Measurements from ENCODE around the gene ADGRV1. TPM values are rescaled to one million over a fixed set of nuclear protein-coding genes. Genes with fewer than 3 reads are reported as not detected.
"Not testable (repeated sequence)": the region's sequence is repeated elsewhere in the genome, so short reads cannot be mapped to it uniquely, and the experiment has no call there.

The ADGRV1 gene
- polyA plus RNA-seq, 3 donors: 8.4 to 12.8 (median 12.4) TPM

DNA sequence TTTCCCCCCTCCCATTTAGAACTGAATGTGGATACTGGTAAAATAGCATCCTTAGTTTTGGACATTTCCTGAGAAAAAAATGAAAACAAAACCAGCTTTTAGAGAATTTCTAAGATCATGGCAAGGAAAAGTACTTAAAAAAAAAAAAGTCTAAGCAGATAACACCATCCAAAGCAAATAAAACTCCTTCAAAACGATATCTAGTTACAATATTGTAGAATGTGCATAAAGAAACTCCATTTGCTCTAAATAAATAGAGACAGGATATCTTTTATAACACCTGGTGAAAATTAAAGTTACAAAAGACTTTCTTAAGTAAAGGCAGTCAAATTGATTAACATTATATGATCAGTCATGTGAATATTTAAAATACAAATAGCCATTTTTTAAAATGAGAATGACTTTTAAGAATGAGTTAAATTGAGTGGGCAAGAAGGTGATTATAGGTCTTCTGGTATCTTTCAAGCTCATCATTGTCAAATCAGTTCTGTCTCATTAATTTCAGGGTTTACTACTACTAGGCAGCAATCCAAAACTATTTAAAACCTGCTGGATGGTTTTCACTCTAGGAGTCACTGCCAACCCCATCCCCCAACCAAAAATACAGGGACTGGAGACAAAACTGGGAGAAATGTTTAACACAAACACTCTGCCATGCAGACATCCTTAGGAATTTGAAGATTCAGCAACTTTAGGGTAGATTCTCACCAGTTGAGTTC is 382.6 kb downstream of the ADGRV1 start:
- peak in 3 of 11 donors; percentile 45 to 55 (median 49) for DNase-seq (ENCODE audit: extremely low read depth in 1 of 11, low read depth in 9 of 11, low spot score in 4 of 11)

DNA sequence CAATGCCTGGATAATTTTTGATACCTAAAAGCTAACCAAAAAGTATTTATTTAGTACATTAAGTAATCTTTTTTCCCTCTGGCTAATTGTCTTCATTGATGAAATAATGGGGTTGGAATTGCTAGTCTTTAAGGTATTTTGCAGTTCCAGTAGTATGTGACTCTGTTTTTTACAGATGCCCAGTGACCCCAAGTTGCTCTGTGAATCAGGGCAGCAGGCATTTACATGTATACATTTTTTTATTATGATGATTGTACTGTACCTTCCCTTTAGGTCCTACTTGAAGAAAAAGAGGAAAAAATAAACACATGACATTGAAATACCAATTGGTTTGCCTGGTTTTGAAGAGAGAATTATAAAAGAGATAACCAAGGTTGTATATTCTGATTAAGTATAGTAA is 385.5 kb downstream of the ADGRV1 start:
- DNase-seq (ENCODE audit: extremely low read depth in 1 of 11, low read depth in 9 of 11, low spot score in 4 of 11): no peak

DNA sequence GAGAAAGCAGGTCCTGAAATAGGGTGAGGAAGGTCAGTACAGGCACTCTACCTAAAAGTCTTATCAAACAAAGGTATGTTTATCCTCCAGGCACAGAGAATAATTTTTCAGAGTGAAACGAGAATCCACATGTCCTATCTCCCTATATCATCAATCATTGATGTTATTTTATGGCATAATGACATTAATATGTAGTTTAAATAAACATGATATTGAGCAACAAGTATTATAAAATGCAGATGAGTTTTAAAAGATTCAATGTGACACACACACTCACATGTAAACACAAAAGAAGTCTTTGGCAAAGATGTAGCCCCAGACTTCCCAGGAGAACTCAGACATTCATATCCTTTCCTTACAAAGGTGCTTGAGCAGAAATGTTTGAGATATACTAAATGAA is 389.1 kb downstream of the ADGRV1 start:
- DNase-seq (ENCODE audit: extremely low read depth in 1 of 11, low read depth in 9 of 11, low spot score in 4 of 11): no peak

DNA sequence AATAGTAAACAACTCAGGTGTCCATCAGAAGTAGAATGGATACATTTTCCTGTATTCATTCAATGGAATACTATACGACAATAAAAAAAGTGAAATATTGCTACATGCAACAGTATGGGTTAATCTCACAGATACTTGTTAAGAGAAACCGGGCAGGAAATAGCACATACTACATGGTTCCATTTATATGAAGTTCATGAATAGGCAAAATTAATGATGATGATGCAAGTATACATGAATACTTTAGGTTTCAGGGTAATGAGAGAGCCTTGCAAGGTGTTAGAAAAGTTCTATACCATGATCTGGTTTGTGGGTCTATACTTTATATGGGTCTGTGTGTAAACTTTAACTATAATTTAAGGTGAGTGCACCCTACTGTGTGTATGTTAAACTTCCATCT is 390.4 kb downstream of the ADGRV1 start:
- no peak for DNase-seq (ENCODE audit: extremely low read depth in 1 of 11, low read depth in 9 of 11, low spot score in 4 of 11)

DNA sequence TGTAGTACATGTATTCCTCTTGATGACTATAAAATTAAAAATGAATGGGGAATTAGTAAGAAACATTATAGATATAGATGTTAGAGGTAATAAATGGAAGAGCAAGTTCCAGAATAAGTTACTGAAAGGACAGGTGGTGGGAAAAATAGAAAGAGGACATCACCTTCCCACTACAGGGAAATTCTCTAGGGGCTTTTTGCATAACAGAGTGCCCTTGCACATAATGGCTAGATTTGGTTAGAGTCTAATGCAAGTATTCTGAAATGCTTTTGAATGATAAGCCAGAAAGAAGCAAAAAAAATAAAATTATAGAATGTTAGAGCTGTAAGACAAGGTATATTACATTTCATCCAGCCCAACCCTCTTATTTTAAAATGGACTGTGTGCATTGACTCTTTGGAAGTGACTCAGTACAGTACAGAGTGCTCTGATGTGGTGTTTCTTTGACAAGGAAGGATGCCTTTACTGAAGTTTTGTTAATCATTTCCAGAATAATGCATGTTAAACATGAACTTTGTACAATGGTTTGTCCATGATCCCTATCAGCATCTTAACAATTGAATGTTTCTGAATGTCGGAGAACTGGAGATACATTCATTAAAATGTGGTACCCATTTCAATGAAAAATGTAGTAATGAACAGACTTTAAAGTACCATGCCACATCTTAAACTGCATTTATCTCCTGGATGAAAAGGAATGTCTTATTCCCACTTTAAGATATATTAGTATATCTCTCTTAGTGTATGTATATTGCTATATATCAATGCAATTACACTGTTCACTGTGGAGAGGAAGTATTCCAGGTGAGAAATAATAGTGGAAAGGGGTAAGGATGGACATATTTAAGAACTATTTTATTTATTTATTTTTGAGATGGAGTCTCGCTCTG is 391.1 kb downstream of the ADGRV1 start:
- DNase-seq (ENCODE audit: extremely low read depth in 1 of 11, low read depth in 9 of 11, low spot score in 4 of 11): no peak

DNA sequence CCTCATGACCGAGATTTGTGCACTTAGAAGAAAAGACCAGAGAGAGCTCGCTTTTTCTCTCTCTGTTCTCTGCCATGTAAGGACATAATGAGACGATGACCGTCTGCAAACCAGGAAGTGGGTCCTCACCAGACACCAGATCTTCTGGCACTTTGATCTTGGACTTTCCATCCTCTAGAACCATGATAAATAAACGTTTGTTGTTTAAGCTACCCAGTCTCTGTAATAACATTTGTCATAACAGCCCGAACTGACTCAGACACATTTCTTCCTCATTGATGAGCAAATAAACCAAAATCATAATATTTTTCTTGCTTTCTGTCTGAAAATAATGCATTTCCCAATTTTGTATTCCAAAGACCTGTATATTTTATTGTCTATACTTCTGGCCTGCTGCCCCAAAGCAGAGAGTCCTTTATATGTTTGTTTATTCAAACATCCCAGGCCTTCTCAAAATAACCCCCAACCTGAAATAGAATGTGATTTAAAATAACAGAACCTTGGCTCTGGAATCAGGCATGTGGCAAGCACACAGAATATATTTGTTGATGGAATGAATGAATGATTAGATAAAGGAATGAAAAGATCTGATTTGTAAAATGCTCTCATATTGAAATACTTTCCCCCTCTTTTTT is 396.5 kb downstream of the ADGRV1 start:
- no peak for DNase-seq (ENCODE audit: extremely low read depth in 1 of 11, low read depth in 9 of 11, low spot score in 4 of 11)

DNA sequence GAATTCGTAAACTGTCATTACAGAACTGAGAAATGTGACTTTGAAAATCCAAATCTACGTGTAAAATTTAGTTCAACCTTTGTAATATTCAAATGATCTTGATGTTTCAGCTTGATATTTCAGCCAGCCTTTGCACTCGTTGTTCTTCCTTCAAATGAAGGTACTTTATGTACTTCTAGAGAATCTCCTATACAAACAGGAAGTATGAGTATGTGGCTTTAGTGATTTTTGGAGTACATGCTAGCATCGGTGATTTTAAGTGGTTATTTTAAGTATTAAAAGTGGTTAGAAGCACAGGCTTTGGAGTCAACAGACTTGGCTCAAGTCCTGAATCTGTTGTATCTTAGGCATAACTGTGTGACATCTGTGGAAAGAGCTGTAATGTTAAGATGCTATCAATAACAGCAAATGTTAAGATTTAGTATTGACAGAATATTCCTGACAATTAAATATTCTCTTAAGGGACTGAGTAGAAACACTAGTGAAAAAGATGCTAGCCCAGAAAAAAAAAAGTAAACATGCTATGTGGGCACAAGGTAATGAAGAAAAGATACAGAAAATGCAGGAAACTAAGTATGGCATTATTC is 398.0 kb downstream of the ADGRV1 start:
- DNase-seq (ENCODE audit: extremely low read depth in 1 of 11, low read depth in 9 of 11, low spot score in 4 of 11): no peak

DNA sequence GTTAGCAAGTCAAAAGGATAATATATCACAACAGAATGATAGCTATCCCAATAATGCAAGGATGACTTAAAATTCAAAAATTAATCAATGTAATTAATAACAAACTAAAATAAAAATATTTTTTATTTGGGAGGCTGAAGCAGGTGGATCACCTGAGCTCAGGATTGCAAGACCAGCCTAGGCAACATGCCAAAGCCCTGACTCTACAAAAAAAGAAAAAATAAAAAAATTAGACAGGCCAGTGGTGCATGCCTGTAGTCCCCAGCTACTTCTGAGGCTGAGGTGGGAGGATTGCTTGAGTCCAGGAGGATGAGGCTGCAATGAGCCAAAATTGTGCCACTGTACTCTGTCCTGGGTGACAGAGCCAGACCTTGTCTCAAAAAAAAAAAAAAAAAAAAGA is 399.3 kb downstream of the ADGRV1 start:
- DNase-seq (ENCODE audit: extremely low read depth in 1 of 11, low read depth in 9 of 11, low spot score in 4 of 11): no peak

DNA sequence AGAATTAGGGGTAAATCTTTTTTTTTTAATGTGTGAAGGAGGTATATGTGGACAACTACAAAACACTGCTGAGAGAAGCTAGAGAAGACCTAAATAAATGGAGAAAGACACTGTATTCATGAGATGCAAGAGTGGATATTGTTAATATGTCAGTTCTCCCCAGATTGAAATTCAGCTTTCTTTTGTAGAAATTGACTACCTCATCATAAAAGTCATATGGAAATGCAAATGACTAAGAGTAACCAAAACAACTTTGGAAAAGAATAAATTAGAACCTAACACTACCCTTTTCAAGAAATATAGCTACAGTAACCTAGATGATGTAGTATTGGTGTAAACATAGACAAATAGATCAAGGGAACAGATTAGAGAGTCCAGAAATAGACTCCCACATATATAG is 400.7 kb downstream of the ADGRV1 start:
- no peak for DNase-seq (ENCODE audit: extremely low read depth in 1 of 11, low read depth in 9 of 11, low spot score in 4 of 11)

DNA sequence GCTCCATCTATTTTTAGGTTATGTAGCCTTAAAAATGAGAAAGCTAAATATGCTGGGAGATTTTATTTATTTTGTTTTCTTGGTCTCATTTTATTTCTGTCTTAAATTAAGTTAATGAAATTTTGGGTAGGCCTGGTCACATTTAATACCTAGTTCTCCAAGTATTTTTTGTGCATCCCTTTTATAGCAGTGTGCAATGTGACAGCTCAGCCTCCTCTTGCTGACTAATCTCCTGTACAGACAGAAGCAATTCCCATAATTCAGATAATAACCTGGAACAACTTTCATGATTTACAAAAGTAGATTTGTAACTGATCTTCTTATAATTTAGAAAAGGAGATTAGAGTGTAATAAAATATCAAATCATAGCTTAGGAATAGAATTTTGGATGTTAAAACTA is 403.9 kb downstream of the ADGRV1 start:
- DNase-seq (ENCODE audit: extremely low read depth in 1 of 11, low read depth in 9 of 11, low spot score in 4 of 11): no peak

DNA sequence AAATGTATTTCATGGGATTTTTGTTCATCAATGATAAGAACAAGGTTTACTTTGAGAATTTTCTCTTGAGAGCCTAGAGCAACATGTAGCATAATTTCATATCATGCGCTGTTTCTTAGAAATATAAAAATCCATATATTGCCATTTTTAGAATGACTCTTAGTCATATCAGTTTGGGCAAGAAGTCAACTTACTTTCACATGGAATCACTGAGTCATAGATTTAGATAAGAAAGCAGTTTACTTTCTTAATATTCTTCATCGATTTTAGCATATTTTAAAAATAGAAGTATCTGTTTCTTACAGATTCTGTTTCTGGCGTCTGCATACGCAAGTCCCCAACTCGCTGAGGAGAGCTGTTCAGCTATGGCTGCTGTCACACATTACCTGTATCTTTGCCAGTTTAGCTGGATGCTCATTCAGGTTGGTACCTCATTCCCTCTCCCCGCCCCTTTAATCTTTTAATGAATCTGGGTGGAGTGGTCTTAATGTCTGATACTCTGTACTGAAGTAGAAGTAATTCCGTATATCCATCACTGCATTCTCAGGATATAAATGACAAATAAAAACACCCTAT is 406.6 kb downstream of the ADGRV1 start:
- DNase-seq (ENCODE audit: extremely low read depth in 1 of 11, low read depth in 9 of 11, low spot score in 4 of 11): no peak

DNA sequence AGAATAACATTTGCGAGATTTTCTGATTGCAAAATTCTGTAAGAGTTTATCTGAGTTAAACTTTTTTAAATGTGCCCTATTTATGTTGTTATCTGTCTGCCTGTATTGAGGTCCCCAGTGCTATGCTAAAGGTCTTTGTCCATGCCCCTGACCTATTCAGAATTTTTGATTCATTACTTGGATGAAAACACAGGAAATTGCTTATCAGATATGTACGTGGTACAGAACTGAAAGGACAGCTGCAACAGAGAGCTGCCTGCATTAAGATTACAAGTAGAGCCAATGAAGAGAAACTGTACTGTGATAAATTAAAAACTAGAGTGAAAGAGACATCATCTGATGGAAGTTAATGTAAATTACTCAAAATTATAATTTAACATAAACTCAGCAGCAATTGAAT is 408.8 kb downstream of the ADGRV1 start:
- DNase-seq (ENCODE audit: extremely low read depth in 1 of 11, low read depth in 9 of 11, low spot score in 4 of 11): peak in 2 of 11 donors; percentile 5 to 31

DNA sequence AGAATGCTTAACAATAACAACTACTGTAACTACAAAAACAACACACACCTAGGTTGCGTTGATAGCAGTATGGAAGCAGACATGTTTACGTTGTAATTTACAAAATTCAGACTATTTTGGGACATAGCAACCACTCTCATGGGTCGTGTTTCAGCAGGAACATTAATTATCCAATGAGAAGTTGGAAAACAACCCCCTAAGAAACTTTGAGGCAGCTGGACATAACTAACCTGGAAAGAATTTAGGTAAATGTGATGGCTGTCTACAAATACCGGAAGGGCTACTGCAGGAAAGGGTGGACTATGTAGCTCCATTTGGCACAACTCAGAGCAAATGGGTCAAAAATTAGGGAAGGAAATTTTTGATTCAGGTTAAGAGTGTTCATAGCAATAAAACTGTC is 409.3 kb downstream of the ADGRV1 start:
- DNase-seq (ENCODE audit: extremely low read depth in 1 of 11, low read depth in 9 of 11, low spot score in 4 of 11): no peak

DNA sequence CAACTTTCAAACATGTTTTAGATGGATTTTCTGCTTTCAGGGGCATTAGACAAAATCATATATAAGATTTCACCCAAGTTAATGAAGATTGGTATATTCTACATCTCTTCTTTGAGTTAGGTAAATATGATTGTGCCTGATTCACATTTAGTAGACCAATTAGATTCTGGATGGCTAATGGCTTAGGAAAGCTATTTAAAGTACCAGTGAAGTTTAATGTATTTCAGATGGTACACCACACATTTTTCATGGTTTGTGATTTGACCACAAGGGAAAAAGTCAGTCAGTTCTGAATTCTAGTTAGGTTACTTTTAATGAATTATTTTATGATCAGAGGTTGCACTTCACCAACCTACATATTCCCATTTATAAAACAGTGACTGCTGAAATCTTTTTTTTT is 409.7 kb downstream of the ADGRV1 start:
- no peak for DNase-seq (ENCODE audit: extremely low read depth in 1 of 11, low read depth in 9 of 11, low spot score in 4 of 11)

DNA sequence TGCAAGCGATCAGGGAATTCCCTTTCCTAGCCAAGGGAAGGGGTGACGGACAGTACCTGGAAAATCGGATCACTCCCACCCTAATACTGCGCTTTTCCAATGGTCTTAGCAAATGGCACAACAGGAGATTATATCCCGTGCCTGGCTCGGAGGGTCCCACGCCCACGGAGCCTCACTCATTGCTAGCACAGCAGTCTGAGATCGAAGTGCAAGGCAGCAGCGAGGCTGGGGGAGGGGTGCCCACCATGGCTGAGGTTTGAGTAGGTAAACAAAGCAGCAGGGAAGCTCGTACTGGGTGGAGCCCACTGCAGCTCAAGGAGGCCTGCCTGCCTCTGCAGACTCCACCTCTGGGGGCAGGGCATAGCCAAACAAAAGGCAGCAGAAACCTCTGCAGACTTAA is 411.3 kb downstream of the ADGRV1 start:
- DNase-seq (ENCODE audit: extremely low read depth in 1 of 11, low read depth in 9 of 11, low spot score in 4 of 11): not testable (repeated sequence)

DNA sequence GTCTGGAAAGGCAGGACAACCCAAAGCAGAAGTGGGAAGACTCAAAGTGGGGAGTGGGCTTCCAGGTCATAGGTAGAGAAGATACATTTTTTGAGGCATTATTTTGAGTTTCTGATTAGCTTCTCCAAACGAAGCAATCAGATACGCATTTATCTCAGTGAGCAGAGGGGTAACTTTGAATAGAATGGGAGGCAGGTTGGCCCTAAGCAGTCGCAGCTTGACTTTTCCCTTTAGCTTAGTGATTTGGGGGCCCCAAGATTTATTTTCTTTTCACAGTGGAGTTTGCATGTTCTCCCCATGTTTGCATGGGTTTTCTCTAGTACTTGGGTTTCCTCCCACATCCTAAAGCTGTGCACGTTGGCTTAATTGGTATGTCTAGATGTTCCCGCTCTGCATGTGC is 422.6 kb downstream of the ADGRV1 start:
- no peak for DNase-seq (ENCODE audit: extremely low read depth in 1 of 11, low read depth in 9 of 11, low spot score in 4 of 11)

DNA sequence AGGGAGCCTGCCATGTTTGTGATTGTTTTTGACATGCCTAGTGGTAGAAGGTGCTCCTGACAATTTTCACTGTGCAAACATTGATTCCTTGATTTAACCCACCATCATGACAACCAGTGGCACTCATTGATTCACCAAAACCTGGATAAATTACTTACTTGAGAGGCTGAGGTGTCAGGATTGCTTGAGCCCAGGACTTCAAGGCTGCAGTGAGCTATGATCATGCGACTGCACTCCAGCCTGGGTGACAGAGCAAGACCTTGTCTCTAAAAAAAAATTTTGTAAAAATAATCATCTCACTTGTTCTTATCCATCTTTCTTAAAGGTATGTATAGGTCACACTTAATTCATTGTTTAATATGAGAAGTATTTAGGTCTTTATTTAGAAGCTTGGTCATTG is 423.2 kb downstream of the ADGRV1 start:
- DNase-seq (ENCODE audit: extremely low read depth in 1 of 11, low read depth in 9 of 11, low spot score in 4 of 11): no peak

DNA sequence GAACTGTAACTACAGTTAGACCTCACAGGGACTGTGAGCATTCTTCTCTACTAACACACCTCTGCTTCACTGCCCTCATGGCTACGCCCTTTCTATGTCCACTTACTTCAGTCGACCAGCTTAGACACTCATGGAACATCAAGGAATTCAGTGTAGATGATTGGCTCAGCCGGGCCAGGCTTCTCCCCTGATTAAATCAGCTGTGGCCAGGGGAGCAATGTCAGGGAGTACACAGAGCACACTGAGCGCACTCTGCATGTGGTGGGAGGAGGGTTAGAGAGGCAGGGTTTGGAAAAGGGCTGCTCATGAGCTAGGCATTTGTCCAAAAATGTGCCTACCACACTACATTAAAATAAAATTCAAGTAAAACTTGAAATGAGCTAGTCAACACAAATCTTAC is 424.0 kb downstream of the ADGRV1 start:
- no peak for DNase-seq (ENCODE audit: extremely low read depth in 1 of 11, low read depth in 9 of 11, low spot score in 4 of 11)

DNA sequence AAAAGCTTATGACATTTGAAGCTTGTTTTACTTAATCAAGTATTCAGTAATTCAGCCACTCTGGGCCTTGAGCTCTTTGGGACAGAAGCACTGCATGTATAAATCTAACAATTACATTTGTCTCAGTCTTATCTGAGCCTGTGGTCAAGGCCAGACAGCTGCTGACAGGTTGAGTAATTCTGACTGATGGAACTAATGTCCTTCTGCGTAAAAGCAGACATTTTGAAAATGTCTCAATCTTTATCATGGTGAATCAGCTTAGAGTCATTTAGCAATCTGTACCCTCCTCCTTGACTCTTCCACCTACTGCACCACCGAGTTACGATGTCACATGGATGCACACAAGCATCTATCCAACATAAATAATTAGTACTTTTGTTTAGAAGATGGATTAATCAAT is 424.6 kb downstream of the ADGRV1 start:
- DNase-seq (ENCODE audit: extremely low read depth in 1 of 11, low read depth in 9 of 11, low spot score in 4 of 11): no peak
